Keratinocyte (primary cell): ENCODE results near the gene XRRA1. TPM values are rescaled to one million over a fixed set of nuclear protein-coding genes. Genes with fewer than 3 reads are reported as not detected.
"Not testable (repeated sequence)": the region's sequence is repeated elsewhere in the genome, so short reads cannot be mapped to it uniquely, and the experiment has no call there.

Source experiments
- DNase-seq: peaks from one replicate; pipeline ENCODE4 v3.0.0-alpha.2; 2011; ENCODE audit warnings: low read depth, missing footprints, low spot score
- FAIRE-seq: peaks from 2 replicates; lab custom pipeline; 2011; peaks lifted over from hg19 to GRCh38; lab: Jason Lieb, UNC
- H2AFZ ChIP-seq: 2 replicates; pipeline ENCODE4 v1.6.0; 2012; ENCODE audit warnings: low read length, control low read depth, inconsistent platforms; ENCODE audit not compliant: control insufficient read depth
- H3K27ac ChIP-seq: 2 replicates; pipeline ENCODE4 v1.5.1; 2011; ENCODE audit warnings: low read length; ENCODE audit not compliant: control insufficient read depth, insufficient read depth
- H3K27me3 ChIP-seq: 3 replicates; pipeline ENCODE4 v1.6.0; 2011; ENCODE audit warnings: low read length; ENCODE audit not compliant: control insufficient read depth, insufficient read depth; ENCODE audit errors: extremely low read depth
- H3K36me3 ChIP-seq, 2 experiments: 2 replicates in 1 of 2; 3 replicates in 1 of 2; pipeline ENCODE4 v1.5.1; 2011; ENCODE audit warnings: low read length in 2 of 2, mild to moderate bottlenecking in 1 of 2; ENCODE audit not compliant: control insufficient read depth in 2 of 2, insufficient read depth in 2 of 2; ENCODE audit errors: extremely low read depth in 1 of 2
- H3K4me1 ChIP-seq: 3 replicates; pipeline ENCODE4 v1.5.1; 2011; ENCODE audit warnings: low read length; ENCODE audit not compliant: control insufficient read depth, insufficient read depth; ENCODE audit errors: extremely low read depth
- H3K4me2 ChIP-seq: 3 replicates; pipeline ENCODE4 v1.6.0; 2011; ENCODE audit warnings: low read depth, low read length; ENCODE audit not compliant: control insufficient read depth, insufficient read depth; ENCODE audit errors: extremely low read depth
- H3K4me3 ChIP-seq, 3 experiments: fragments of 200-600 bp in 1 of 3; sonication (generic) in 1 of 3; 2 replicates in 2 of 3; 3 replicates in 1 of 3; pipeline ENCODE4 v1.5.1; 2011 to 2016; ENCODE audit warnings: low read length in 3 of 3, mild to moderate bottlenecking in 3 of 3, control low read depth in 2 of 3, inconsistent platforms in 1 of 3, low read depth in 1 of 3, mixed read lengths in 1 of 3, mixed run types in 1 of 3, moderate library complexity in 1 of 3; ENCODE audit not compliant: control insufficient read depth in 2 of 3, insufficient read depth in 2 of 3; ENCODE audit errors: extremely low read depth in 1 of 3
- H3K79me2 ChIP-seq: 2 replicates; pipeline ENCODE4 v1.6.0; 2012; ENCODE audit warnings: low read length; ENCODE audit not compliant: control insufficient read depth, insufficient read depth
- H3K9ac ChIP-seq: 3 replicates; pipeline ENCODE4 v1.6.0; 2011; ENCODE audit warnings: low read length; ENCODE audit not compliant: control insufficient read depth, insufficient read depth; ENCODE audit errors: extremely low read depth
- H3K9me1 ChIP-seq: 3 replicates; pipeline ENCODE4 v1.6.0; 2011; ENCODE audit warnings: low read length; ENCODE audit not compliant: control insufficient read depth, insufficient read depth; ENCODE audit errors: extremely low read depth
- H3K9me3 ChIP-seq: 2 replicates; pipeline ENCODE4 v1.5.1; 2012; ENCODE audit warnings: low read depth, low read length; ENCODE audit not compliant: control insufficient read depth
- H4K20me1 ChIP-seq: 3 replicates; pipeline ENCODE4 v1.6.0; 2011; ENCODE audit warnings: low read length; ENCODE audit not compliant: control insufficient read depth, insufficient read depth; ENCODE audit errors: extremely low read depth
- CTCF ChIP-seq, 3 experiments: IDR thresholded peaks in 1 of 3; conservative IDR thresholded peaks in 1 of 3; optimal IDR thresholded peaks in 1 of 3; 2 replicates in 2 of 3; 3 replicates in 1 of 3; pipeline versions ENCODE3 to v1.5.1; 2011; ENCODE audit warnings: low read length in 3 of 3, mild to moderate bottlenecking in 3 of 3, moderate library complexity in 2 of 3, control low read depth in 1 of 3, inconsistent platforms in 1 of 3; ENCODE audit not compliant: insufficient read depth in 2 of 3; ENCODE audit errors: extremely low read depth in 1 of 3
- EZH2 ChIP-seq: IDR thresholded peaks from one replicate; pipeline ENCODE4 v1.6.1; 2012; ENCODE audit warnings: inconsistent platforms, mild to moderate bottlenecking, low read length, moderate library complexity
- dilution Hi-C: fragments of 300-500 bp; cut with MboI; formaldehyde crosslinking; loops from one replicate; pipeline ENCODE4 v1.7.0; 2020; ENCODE audit warnings: low sequenced_read_pairs; ENCODE audit not compliant: extremely low pct_ligation_motif_present
- polyA plus RNA-seq, 5 experiments: library from polyadenylated mRNA; depleted of rRNA in 3 of 5; stranded (reverse) in 3 of 5; stranded (forward) in 1 of 5; unstranded in 1 of 5; fragments of >200 nt; gene quantifications; 1 replicate in 1 of 5; 2 replicates in 3 of 5; 3 replicates in 1 of 5; pipeline versions ENCODE4 v1.2.1 to v1.2.3, GENCODE V29; 2011 to 2012; ENCODE audit warnings: missing spikeins in 2 of 5, low read depth in 1 of 5, low replicate concordance in 1 of 5

The XRRA1 gene
- polyA plus RNA-seq, 1 donor (not counting 4 experiments of a cell fraction or from before 2014, with no cell fraction given): 9.1 TPM

GRCh38 chr11:74826901-74827300, 122.0 kb downstream of the XRRA1 start:
- Histone ChIP-seq H3K9me1 (no peaks in the 10 kb centered on the region), H3K79me2 (peaks cover 6% of the 10 kb centered on the region), H3K9ac (no peak overlapping the region), H3K4me1 (no peaks in the 10 kb centered on the region), H3K9me3 (peaks cover 6% of the 10 kb centered on the region), H3K4me2 (no peak overlapping the region), H4K20me1 (no peaks in the 10 kb centered on the region), H3K27me3 (no peaks in the 10 kb centered on the region), H2AFZ (no peak overlapping the region), H3K36me3 (peaks cover 6 to 8% of the 10 kb centered on the region in 2 experiments), H3K4me3 (no peak overlapping the region), H3K27ac (no peak overlapping the region)
- no peak for FAIRE-seq
- no peak for DNase-seq
- no peak for TF ChIP-seq EZH2
- TF ChIP-seq CTCF (optimal IDR thresholded peaks at IDR 0.05 in 1 of 3, IDR thresholded peaks at IDR 0.05 in 1 of 3, conservative IDR thresholded peaks at IDR 0.05 in 1 of 3; ENCODE audit: extremely low read depth in 1 of 3, insufficient read depth in 2 of 3, low read length in 3 of 3): no peak
- dilution Hi-C loops: no loop called here

- H3K79me2 ChIP-seq, H3K27me3 ChIP-seq, H2AFZ ChIP-seq, H3K9ac ChIP-seq, H3K9me1 ChIP-seq, H3K9me3 ChIP-seq, FAIRE-seq, H3K4me1 ChIP-seq, H3K27ac ChIP-seq, dilution Hi-C loops, H3K4me2 ChIP-seq, H4K20me1 ChIP-seq, H3K4me3 ChIP-seq, DNase-seq: not testable (repeated sequence)
- peaks cover 6 to 11% of the 10 kb centered on the region in 2 experiments for H3K36me3 ChIP-seq
Observed at GRCh38 chr11:74825596-74825995, 123.3 kb downstream of the XRRA1 start.
